ENCODE data around the gene PLCB4. TPM values are rescaled to one million over a fixed set of nuclear protein-coding genes. Genes with fewer than 3 reads are reported as not detected.
A peak's percentile ranks its signal among the peaks of the same experiment; 100 is the strongest.

The PLCB4 gene
- total RNA-seq, 1 experiment from 2014 or later: 0.91 TPM

GRCh38 chr20:9200196-9200595, 131.3 kb downstream of the PLCB4 start:
- BruUV-seq (replicated peaks): no TSS peak
- no peaks in the 10 kb centered on the region for H3K36me3 Mint-ChIP-seq (ENCODE audit: insufficient read depth, unreplicated experiment)
- H3K4me3 Mint-ChIP-seq (ENCODE audit: unreplicated experiment): no peak overlapping the region
- no peaks in the 10 kb centered on the region for H3K27me3 Mint-ChIP-seq (ENCODE audit: insufficient read depth, unreplicated experiment)
- POLR2A ChIA-PET: interaction anchor here (0.6 kb wide), 1 partner anchor 1534 kb away, joined by 4 read pairs; no protein-coding TSS in a partner anchor
- no peak for TF ChIP-seq CTCF (IDR thresholded peaks at IDR 0.05; ENCODE audit: unreplicated experiment)
- H3K9me3 Mint-ChIP-seq (ENCODE audit: unreplicated experiment): no peaks in the 10 kb centered on the region
- peak; percentile 72 for DNase-seq (ENCODE audit: unreplicated experiment)
- intact Hi-C loops (cut with micrococcal nuclease): no loop called here
- peaks cover 9% of the 10 kb centered on the region for H3K4me1 Mint-ChIP-seq (ENCODE audit: insufficient read depth, unreplicated experiment)
- H3K27ac Mint-ChIP-seq (ENCODE audit: low read depth, unreplicated experiment): peak overlapping the region; percentile 20
- CTCF ChIA-PET: interaction anchor here (0.7 kb wide), 1 partner anchor 10 kb away, joined by 3 read pairs; no protein-coding TSS in a partner anchor

- ChIA-PET CTCF (interaction anchor here (0.6 kb wide), 1 partner anchor 635 kb away, joined by 3 read pairs; no protein-coding TSS in a partner anchor), POLR2A (interaction anchor here (0.6 to 0.7 kb wide), 2 partner anchors 117 to 1533 kb away, joined by 3 to 4 read pairs; no protein-coding TSS in a partner anchor)
- no peak overlapping the region for H3K4me3 Mint-ChIP-seq (ENCODE audit: unreplicated experiment)
- H3K36me3 Mint-ChIP-seq (ENCODE audit: insufficient read depth, unreplicated experiment): no peaks in the 10 kb centered on the region
- intact Hi-C loops (cut with micrococcal nuclease): no loop called here
- no TSS peak for BruUV-seq (replicated peaks)
- DNase-seq (ENCODE audit: unreplicated experiment): peak; percentile 75
- no peak for TF ChIP-seq CTCF (IDR thresholded peaks at IDR 0.05; ENCODE audit: unreplicated experiment)
- peaks cover 9% of the 10 kb centered on the region for H3K4me1 Mint-ChIP-seq (ENCODE audit: insufficient read depth, unreplicated experiment)
- H3K27me3 Mint-ChIP-seq (ENCODE audit: insufficient read depth, unreplicated experiment): no peaks in the 10 kb centered on the region
- peak overlapping the region; percentile 20 for H3K27ac Mint-ChIP-seq (ENCODE audit: low read depth, unreplicated experiment)
- H3K9me3 Mint-ChIP-seq (ENCODE audit: unreplicated experiment): no peaks in the 10 kb centered on the region
These were observed 131.7 kb downstream of the PLCB4 start for GRCh38 chr20:9200620-9201019.

- BruUV-seq (replicated peaks): no TSS peak
- no peak for DNase-seq (ENCODE audit: unreplicated experiment)
- POLR2A ChIA-PET: interaction anchor here (0.7 to 1.2 kb wide), 3 partner anchors 9 to 105 kb away, joined by 3 to 4 read pairs (median 3); no protein-coding TSS in a partner anchor
- Mint-ChIP-seq H3K4me1 (ENCODE audit: insufficient read depth, unreplicated experiment) (peaks cover 9% of the 10 kb centered on the region), H3K27ac (ENCODE audit: low read depth, unreplicated experiment) (no peak overlapping the region), H3K9me3 (ENCODE audit: unreplicated experiment) (no peaks in the 10 kb centered on the region), H3K36me3 (ENCODE audit: insufficient read depth, unreplicated experiment) (no peaks in the 10 kb centered on the region), H3K4me3 (ENCODE audit: unreplicated experiment) (no peak overlapping the region), H3K27me3 (ENCODE audit: insufficient read depth, unreplicated experiment) (no peaks in the 10 kb centered on the region)
- intact Hi-C loops (cut with micrococcal nuclease): no loop called here
- CTCF ChIA-PET: interaction anchor here (0.5 to 1.2 kb wide), 5 partner anchors 26 to 994 kb away, joined by 3 to 4 read pairs (median 3); no protein-coding TSS in a partner anchor
- TF ChIP-seq CTCF (IDR thresholded peaks at IDR 0.05; ENCODE audit: unreplicated experiment): no peak
These were observed 133.7 kb downstream of the PLCB4 start for GRCh38 chr20:9202420-9203080.

GRCh38 chr20:9203081-9203447, 134.2 kb downstream of the PLCB4 start:
- POLR2A ChIA-PET: interaction anchor here (0.7 to 1.2 kb wide), 3 partner anchors 10 to 104 kb away, joined by 3 to 4 read pairs (median 3); no protein-coding TSS in a partner anchor
- BruUV-seq (replicated peaks): no TSS peak

More at GRCh38 chr20:9203081-9203447, 134.2 kb downstream of the PLCB4 start:
- Mint-ChIP-seq H3K4me1 (ENCODE audit: insufficient read depth, unreplicated experiment) (peaks cover 9% of the 10 kb centered on the region), H3K36me3 (ENCODE audit: insufficient read depth, unreplicated experiment) (no peaks in the 10 kb centered on the region), H3K9me3 (ENCODE audit: unreplicated experiment) (no peaks in the 10 kb centered on the region), H3K27ac (ENCODE audit: low read depth, unreplicated experiment) (no peak overlapping the region), H3K4me3 (ENCODE audit: unreplicated experiment) (no peak overlapping the region), H3K27me3 (ENCODE audit: insufficient read depth, unreplicated experiment) (no peaks in the 10 kb centered on the region)
- TF ChIP-seq CTCF (IDR thresholded peaks at IDR 0.05; ENCODE audit: unreplicated experiment): no peak
- DNase-seq (ENCODE audit: unreplicated experiment): no peak
- CTCF ChIA-PET: interaction anchor here (1.1 to 1.2 kb wide), 2 partner anchors 130 to 190 kb away, joined by 4 read pairs; no protein-coding TSS in a partner anchor
- intact Hi-C loops (cut with micrococcal nuclease): no loop called here

Data from MCF 10A (cell line).